Astrocyte of the spinal cord (primary cell): ENCODE data around the gene MROH8.
"Not testable (repeated sequence)": the region's sequence is repeated elsewhere in the genome, so short reads cannot be mapped to it uniquely, and the experiment has no call there.

ENCODE experiments used
- DNase-seq: peaks from one replicate; pipeline ENCODE4 v3.0.0; 2011; ENCODE audit warnings: low read depth, low spot score
- H3K4me3 ChIP-seq: 2 replicates; pipeline ENCODE4 v1.5.1; 2011; ENCODE audit warnings: low read depth, mild to moderate bottlenecking, low read length, moderate library complexity
- CTCF ChIP-seq: IDR thresholded peaks from 2 replicates; pipeline ENCODE4 v1.5.1; 2012; ENCODE audit warnings: low read depth, mild to moderate bottlenecking, low read length, inconsistent platforms
- in situ Hi-C: cut with HindIII; loops from 2 replicates; pipeline ENCODE4 v1.10.0; 2017; ENCODE audit warnings: low sequenced_read_pairs

Gene MROH8

DNA sequence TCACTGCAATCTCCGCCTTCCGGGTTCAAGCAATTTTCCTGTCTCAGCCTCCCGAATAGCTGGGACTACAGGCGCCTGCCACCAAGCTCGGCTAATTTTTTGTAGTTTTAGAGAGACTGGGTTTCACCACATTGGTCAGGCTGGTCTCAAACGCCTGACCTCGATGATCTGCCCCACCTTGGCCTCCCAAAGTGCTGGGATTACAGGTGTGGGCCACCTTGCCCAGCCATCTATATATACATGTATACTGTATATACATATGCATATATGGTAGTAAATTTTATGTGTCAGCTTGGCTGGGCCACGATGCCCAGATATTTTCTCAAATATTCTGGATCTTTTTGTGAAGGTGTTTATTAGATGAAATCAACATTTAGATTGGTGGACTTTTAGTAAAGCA lies 102.3 kb downstream of the MROH8 start:
- DNase-seq = no peak
- no peak for TF ChIP-seq CTCF
- in situ Hi-C loops = no loop called here

GRCh38 chr20:37075932-37076685 lies 103.2 kb downstream of the MROH8 start:
- no peak for TF ChIP-seq CTCF
- no peak overlapping the region for H3K4me3 ChIP-seq
- in situ Hi-C loops = no loop called here
- DNase-seq = no peak

More for the DNA sequence above, 102.3 kb downstream of the MROH8 start:
- H3K4me3 ChIP-seq = no peak overlapping the region

GRCh38 chr20:37072293-37073196 lies 106.8 kb downstream of the MROH8 start:
- no peak for DNase-seq
- no peak overlapping the region for H3K4me3 ChIP-seq
- in situ Hi-C loops = no loop called here
- no peak for TF ChIP-seq CTCF

- no peak for TF ChIP-seq CTCF
- peak; percentile 39 for DNase-seq
- H3K4me3 ChIP-seq = no peak overlapping the region
- in situ Hi-C loops = no loop called here
Observed at GRCh38 chr20:37071481-37071911, 107.9 kb downstream of the MROH8 start.

- H3K4me3 ChIP-seq, in situ Hi-C loops, DNase-seq: not testable (repeated sequence)
Observed at GRCh38 chr20:37069563-37069962, 109.8 kb downstream of the MROH8 start.

GRCh38 chr20:37066168-37066567 lies 113.2 kb downstream of the MROH8 start:
- H3K4me3 ChIP-seq = no peak overlapping the region
- no peak for TF ChIP-seq CTCF
- DNase-seq = no peak
- in situ Hi-C loops = no loop called here

GRCh38 chr20:37055276-37055675 lies 124.1 kb downstream of the MROH8 start:
- in situ Hi-C loops = no loop called here
- DNase-seq = no peak
- no peak for TF ChIP-seq CTCF
- H3K4me3 ChIP-seq = no peak overlapping the region
